Spinal cord (tissue), 10 donors: Measurements from ENCODE around the gene MOV10L1. TPM values are rescaled to one million over a fixed set of nuclear protein-coding genes. Genes with fewer than 3 reads are reported as not detected.

Source experiments
- DNase-seq, 6 donors: peaks; one replicate each; pipeline versions ENCODE4 v3.0.0 to v3.0.0-alpha.2; 2013 to 2015; ENCODE audit warnings: low spot score in 6 of 6, low read depth in 4 of 6
- H3K27ac ChIP-seq: one replicate; pipeline ENCODE4 v1.5.1; 2013; ENCODE audit warnings: low read depth, low read length, control low read depth
- H3K27me3 ChIP-seq: one replicate; pipeline ENCODE4 v1.6.1; 2013; ENCODE audit warnings: low read length; ENCODE audit not compliant: control insufficient read depth, insufficient read depth
- H3K36me3 ChIP-seq: one replicate; pipeline ENCODE4 v1.6.1; 2013; ENCODE audit warnings: low read length; ENCODE audit not compliant: control insufficient read depth, insufficient read depth
- H3K4me1 ChIP-seq: one replicate; pipeline ENCODE4 v1.6.1; 2013; ENCODE audit warnings: low read length; ENCODE audit not compliant: control insufficient read depth, insufficient read depth
- H3K4me3 ChIP-seq: one replicate; pipeline ENCODE4 v1.5.1; 2013; ENCODE audit warnings: low read depth, low read length, control low read depth
- H3K9me3 ChIP-seq: one replicate; pipeline ENCODE4 v1.6.1; 2013; ENCODE audit warnings: low read length; ENCODE audit not compliant: control insufficient read depth, insufficient read depth
- WGBS: methylation state at CpG from one replicate; pipeline ENCODE4 v1.1.5; 2013; ENCODE audit warnings: missing lambda C conversion rate; ENCODE audit not compliant: insufficient coverage; 5-methylcytosine and 5-hydroxymethylcytosine counted together
- polyA plus RNA-seq, 2 donors: library from polyadenylated mRNA; unstranded; fragments of 120-200 nt; gene quantifications; one replicate each; pipeline ENCODE4 v1.2.1, GENCODE V29; 2013; ENCODE audit not compliant: insufficient read length in 2 of 2
- total RNA-seq, 2 donors: library from RNA; depleted of rRNA in 1 of 2; stranded (reverse); fragments of 120-200 nt in 1 of 2; fragments of >200 nt in 1 of 2; gene quantifications; one replicate each; pipeline versions ENCODE4 v1.2.3 to v1.2.4, GENCODE V29; 2013 to 2014
- donor health status: healthy.

The MOV10L1 gene
- total and polyA plus RNA-seq, 4 donors, result 1.9 to 4.9 (median 3.5) TPM

- Histone ChIP-seq H3K9me3 (no peaks in the 10 kb centered on the region), H3K27me3 (no peaks in the 10 kb centered on the region), H3K27ac (no peak overlapping the region), H3K4me3 (peak overlapping the region; percentile 52), H3K4me1 (peaks cover 40% of the 10 kb centered on the region), H3K36me3 (peaks cover 49% of the 10 kb centered on the region)
- DNase-seq, result no peak
- 9% methylated on average over 63 of the region's 63 CpGs for WGBS
These were observed 95.1 kb downstream of the MOV10L1 start for GRCh38 chr22:50184902-50185374.

GRCh38 chr22:50185375-50186087 is 95.7 kb downstream of the MOV10L1 start, which contains the start of gene TRABD:
TRABD (plus strand) TSS chr22:50185913; CDS start chr22:50193061, 7,148 bp downstream.
- H3K4me3 ChIP-seq, result peak within 1 kb of the TSS; percentile 52
- H3K27me3 ChIP-seq, result no peaks in the 10 kb centered on the region
- peaks cover 46% of the 10 kb centered on the region for H3K4me1 ChIP-seq
- peaks cover 49% of the 10 kb centered on the region for H3K36me3 ChIP-seq
- H3K27ac ChIP-seq, result no peak within 1 kb of the TSS
- DNase-seq, result peak in 5 of 6 donors; percentile 74 to 96 (median 82)
- WGBS, result 2% methylated on average over 51 of the region's 90 CpGs
- no peaks in the 10 kb centered on the region for H3K9me3 ChIP-seq

DNA sequence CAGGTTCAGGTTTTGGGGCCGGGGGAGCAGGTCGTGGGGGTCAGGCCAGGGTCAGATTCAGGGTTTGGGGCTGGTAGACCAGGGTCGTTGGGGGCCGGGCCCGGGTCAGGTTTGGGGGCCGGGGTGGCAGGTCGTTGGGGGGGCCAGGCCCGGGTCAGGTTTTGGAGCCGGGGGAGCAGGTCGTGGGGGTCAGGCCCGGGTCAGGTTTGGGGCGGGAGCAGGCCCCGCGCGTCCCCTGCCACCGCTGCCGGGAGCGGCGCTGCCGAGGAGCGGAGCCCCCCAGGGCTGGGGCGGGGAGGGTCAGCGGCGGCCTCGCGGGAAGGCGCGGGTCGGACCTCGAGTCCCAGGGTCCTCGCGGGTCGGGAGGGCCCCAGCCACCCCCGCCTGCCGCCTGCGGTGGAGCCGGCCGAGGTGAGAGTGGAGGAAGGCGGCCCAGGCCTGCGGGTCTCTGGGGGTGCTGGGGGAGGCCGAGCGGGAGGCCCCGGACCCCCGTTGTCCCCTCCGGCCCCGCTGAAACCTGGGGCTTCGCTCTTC is 96.4 kb downstream of the MOV10L1 start:
- no peaks in the 10 kb centered on the region for H3K9me3 ChIP-seq
- H3K36me3 ChIP-seq, result peaks cover 48% of the 10 kb centered on the region
- 2% methylated on average over 47 of the region's 47 CpGs for WGBS
- H3K27ac ChIP-seq, result no peak overlapping the region
- H3K27me3 ChIP-seq, result no peaks in the 10 kb centered on the region
- no peak for DNase-seq
- peak overlapping the region; percentile 36 for H3K4me3 ChIP-seq
- H3K4me1 ChIP-seq, result peaks cover 53% of the 10 kb centered on the region

DNA sequence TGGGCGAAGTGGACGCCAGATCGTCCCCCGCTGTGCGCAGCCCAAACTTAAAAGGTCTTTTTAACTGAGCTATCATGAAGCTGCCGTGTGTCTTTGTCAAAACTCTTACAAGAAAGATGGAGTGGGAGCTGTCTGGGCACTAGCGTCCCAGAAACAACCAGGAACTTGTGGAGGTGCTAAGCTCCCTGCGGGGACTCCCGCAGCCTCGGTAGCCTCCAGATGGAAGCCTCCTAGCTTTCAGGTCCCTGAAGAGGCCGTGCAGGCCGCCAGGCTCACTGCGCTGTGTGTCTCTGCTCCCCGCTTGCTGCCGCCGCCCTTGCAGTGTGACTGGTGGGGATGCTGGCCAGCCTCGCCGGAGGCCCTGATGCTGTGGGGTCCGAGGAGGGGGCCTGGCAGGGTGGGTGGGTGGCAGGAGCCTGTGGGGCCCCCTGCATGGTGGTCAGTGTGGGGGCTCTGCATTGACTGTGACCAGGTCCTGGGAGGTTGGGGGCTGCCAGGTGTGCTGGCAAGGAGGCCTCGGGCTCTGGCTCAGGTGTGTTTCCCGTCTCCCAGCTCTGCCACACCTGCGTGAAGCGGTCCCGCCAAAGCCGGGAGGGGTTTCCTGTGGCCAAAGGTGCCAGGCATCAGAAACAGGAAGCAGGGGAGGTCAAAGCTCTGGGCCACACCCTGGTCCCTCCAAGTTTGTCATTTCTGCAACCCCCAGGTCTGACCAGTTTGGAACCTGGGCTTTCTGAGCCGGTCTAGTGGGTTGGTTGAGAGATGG is 97.1 kb downstream of the MOV10L1 start:
- peak in 1 of 6 donors; percentile 34 for DNase-seq
- Histone ChIP-seq H3K9me3 (no peaks in the 10 kb centered on the region), H3K27me3 (no peaks in the 10 kb centered on the region), H3K4me1 (peaks cover 54% of the 10 kb centered on the region), H3K36me3 (peaks cover 44% of the 10 kb centered on the region), H3K4me3 (peak overlapping the region; percentile 36), H3K27ac (no peak overlapping the region)
- WGBS, result 51% methylated on average over 23 of the region's 26 CpGs

DNA sequence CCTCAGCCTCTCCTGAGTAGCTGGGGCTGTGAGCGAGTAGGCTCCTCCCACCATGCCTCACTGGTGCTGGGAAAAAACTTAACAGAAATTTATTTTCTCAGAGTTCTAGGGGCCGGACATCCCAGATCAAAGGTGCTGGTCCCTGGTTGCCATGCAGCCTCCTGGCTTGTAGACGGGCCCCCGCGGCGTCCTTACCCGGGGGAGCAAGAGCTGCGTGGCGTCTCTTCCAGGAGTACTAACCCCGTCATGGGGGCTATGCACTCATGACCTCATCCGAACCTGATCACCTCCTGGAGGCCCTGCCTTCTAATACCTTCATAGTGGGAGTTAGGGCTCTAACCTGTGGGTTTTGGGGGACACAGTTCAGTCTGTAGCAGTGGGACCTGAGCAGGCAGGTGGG is 98.5 kb downstream of the MOV10L1 start:
- Histone ChIP-seq H3K27me3 (no peaks in the 10 kb centered on the region), H3K4me3 (no peak overlapping the region), H3K36me3 (peaks cover 45% of the 10 kb centered on the region), H3K27ac (no peak overlapping the region), H3K4me1 (peaks cover 57% of the 10 kb centered on the region), H3K9me3 (no peaks in the 10 kb centered on the region)
- 93% methylated on average over 10 of the region's 11 CpGs for WGBS
- DNase-seq, result no peak

- H3K4me1 ChIP-seq, result peaks cover 48% of the 10 kb centered on the region
- no peak overlapping the region for H3K27ac ChIP-seq
- H3K9me3 ChIP-seq, result no peaks in the 10 kb centered on the region
- WGBS, result 73% methylated on average over 18 of the region's 20 CpGs
- no peak for DNase-seq
- H3K36me3 ChIP-seq, result peaks cover 54% of the 10 kb centered on the region
- H3K4me3 ChIP-seq, result no peak overlapping the region
- H3K27me3 ChIP-seq, result no peaks in the 10 kb centered on the region
These were observed 99.5 kb downstream of the MOV10L1 start for GRCh38 chr22:50189184-50189848.

DNA sequence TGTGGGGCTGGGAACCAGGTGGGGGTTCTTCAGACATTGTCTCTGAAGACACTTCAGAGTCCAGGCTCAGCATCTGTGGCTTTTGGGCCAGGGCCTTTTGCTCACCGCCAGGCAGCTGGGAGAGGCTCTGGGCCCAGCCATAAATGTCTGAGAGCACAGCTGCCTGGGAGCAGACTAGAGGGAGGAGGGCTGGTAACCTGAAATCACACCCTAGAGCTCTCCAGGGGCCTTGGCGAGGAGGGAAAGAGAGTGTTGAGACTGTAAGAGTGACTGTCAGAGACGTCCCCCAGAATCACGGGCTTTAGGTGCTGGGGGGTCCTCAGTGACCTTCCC is 100.0 kb downstream of the MOV10L1 start:
- 27% methylated on average over 4 of the region's 4 CpGs for WGBS
- Histone ChIP-seq H3K9me3 (no peaks in the 10 kb centered on the region), H3K4me1 (peaks cover 44% of the 10 kb centered on the region), H3K27me3 (no peaks in the 10 kb centered on the region), H3K27ac (peak overlapping the region; percentile 47), H3K4me3 (no peak overlapping the region), H3K36me3 (peaks cover 59% of the 10 kb centered on the region)
- no peak for DNase-seq

DNA sequence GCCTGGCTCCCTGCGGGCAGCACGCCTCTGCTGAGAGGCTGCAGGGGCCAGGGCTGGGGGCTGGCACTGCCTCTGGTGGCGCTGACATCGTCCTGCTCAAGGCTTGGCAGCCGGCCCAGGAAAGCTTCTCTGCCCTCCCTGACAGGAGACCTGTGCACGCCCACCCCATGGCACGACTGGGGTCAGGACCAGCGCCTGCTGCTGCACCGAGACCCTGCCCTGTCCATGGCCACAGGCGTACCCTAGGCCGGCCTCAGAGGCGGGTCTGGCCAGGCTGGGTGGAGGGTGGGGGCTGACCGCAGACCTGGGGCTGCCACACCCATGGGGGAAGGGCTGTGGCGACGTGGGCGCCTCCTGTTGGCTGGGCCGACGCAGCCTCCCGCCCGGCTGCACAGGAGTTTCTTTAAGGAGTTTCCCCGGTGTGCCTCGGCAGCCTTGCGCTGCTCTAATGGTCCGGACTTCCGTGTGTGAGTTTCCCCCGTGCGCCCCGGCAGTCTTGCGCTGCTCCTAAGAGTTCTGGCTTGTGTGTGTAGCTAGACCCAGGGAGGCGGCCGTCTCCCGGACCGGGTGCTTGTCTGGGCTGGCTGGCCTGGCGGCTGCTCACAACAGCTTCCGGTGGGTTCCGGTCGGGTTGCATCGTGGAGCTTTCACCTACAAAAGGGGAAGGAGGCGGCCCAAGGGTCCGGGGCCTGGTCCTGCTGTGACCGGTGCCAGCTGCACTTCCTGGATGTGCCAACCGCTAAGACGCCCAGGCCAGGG is 100.6 kb downstream of the MOV10L1 start:
- 19% methylated on average over 43 of the region's 43 CpGs for WGBS
- peak in 2 of 6 donors; percentile 38 to 67 for DNase-seq
- Histone ChIP-seq H3K27me3 (no peaks in the 10 kb centered on the region), H3K9me3 (no peaks in the 10 kb centered on the region), H3K4me3 (peak overlapping the region; percentile 18), H3K4me1 (peaks cover 39% of the 10 kb centered on the region), H3K27ac (peak overlapping the region; percentile 47), H3K36me3 (peaks cover 64% of the 10 kb centered on the region)
